ENCODE results near the gene ANKFY1. TPM values are rescaled to one million over a fixed set of nuclear protein-coding genes. Genes with fewer than 3 reads are reported as not detected.
"Not testable (repeated sequence)": the region's sequence is repeated elsewhere in the genome, so short reads cannot be mapped to it uniquely, and the experiment has no call there.

ANKFY1 gene
- total RNA-seq, 1 donor from 2014 or later = 26.6 TPM

DNA sequence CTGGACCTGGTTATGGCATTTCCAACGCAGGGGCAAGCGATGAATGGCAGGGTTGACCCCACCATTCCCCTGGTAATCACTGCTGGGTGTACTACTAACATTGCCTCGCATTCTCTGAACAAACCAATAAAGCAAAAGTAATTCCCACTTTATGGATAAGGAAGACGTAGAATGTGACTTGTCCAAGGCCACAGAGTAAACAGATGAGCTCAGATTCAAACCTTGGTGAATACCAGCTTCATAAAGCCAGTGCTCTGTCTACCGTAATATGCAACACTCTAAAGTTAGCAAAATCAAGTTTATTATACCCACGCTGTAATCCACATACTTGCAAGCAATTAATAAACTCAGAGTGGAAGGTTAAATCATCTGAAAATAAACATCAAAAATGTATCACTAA, 59.6 kb downstream of the ANKFY1 start:
- H3K36me3 ChIP-seq (ENCODE audit: control insufficient read depth in 3 of 3, insufficient read depth in 3 of 3, low read length in 3 of 3) = peaks cover 12 to 31% (median 30%) of the 10 kb centered on the region in 3 donors
- no peaks in the 10 kb centered on the region for H3K27me3 ChIP-seq (ENCODE audit: control insufficient read depth in 3 of 3, insufficient read depth in 3 of 3, low read length in 3 of 3)
- no peak overlapping the region for H3K9ac ChIP-seq (ENCODE audit: low read depth in 1 of 3, low read length in 3 of 3)
- H3K4me1 ChIP-seq (ENCODE audit: control insufficient read depth in 3 of 3, insufficient read depth in 3 of 3, low read length in 3 of 3) = peaks cover 7 to 19% (median 12%) of the 10 kb centered on the region in 3 donors
- no peak overlapping the region for H3K4me3 ChIP-seq (ENCODE audit: low read length in 3 of 3)
- peak overlapping the region; percentile 75 for H3K27ac ChIP-seq (ENCODE audit: low read depth, low read length)
- H3K9me3 ChIP-seq (ENCODE audit: control insufficient read depth in 3 of 3, low read length in 3 of 3) = no peaks in the 10 kb centered on the region

GRCh38 chr17:4201226-4201625, 62.6 kb downstream of the ANKFY1 start:
- H3K27ac ChIP-seq (ENCODE audit: low read depth, low read length) = no peak overlapping the region
- H3K4me1 ChIP-seq (ENCODE audit: control insufficient read depth in 3 of 3, insufficient read depth in 3 of 3, low read length in 3 of 3) = peaks cover 7 to 14% (median 12%) of the 10 kb centered on the region in 3 donors
- H3K36me3 ChIP-seq (ENCODE audit: control insufficient read depth in 3 of 3, insufficient read depth in 3 of 3, low read length in 3 of 3) = peaks cover 14 to 19% (median 17%) of the 10 kb centered on the region in 3 donors
- H3K9ac ChIP-seq (ENCODE audit: low read depth in 1 of 3, low read length in 3 of 3) = no peak overlapping the region
- H3K27me3 ChIP-seq (ENCODE audit: control insufficient read depth in 3 of 3, insufficient read depth in 3 of 3, low read length in 3 of 3) = no peaks in the 10 kb centered on the region
- H3K4me3 ChIP-seq (ENCODE audit: low read length in 3 of 3) = no peak overlapping the region
- H3K9me3 ChIP-seq (ENCODE audit: control insufficient read depth in 3 of 3, low read length in 3 of 3) = no peaks in the 10 kb centered on the region

DNA sequence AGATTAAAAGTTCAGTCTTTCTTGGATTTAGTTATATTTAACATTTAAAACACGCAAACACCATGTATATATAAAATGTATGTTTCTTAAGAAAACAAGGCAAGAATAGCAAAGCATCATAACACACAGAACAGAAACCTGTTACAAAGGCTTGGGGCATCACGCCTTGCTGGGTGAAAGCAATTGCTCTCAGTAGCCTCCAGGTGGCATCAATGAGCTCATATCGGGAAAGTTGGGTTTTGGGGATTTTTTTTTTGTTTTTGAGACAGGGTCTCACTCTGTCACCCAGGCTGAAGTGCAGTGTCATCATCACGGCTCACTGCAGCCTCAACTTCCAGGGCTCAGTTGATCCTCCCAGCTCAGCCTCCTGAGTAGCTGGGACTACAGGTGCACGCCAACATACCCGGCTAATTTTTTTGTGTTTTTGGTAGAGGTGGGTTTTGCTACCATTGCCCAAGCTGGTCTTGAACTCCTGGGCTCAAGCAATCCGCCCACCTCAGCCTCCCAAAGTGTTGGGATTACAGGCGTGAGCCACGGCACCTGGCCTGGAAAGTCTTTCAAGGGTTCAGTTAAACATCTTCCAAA, 63.9 kb downstream of the ANKFY1 start:
- H3K27ac ChIP-seq (ENCODE audit: low read depth, low read length) = no peak overlapping the region
- peaks cover 7 to 11% (median 11%) of the 10 kb centered on the region in 3 donors for H3K4me1 ChIP-seq (ENCODE audit: control insufficient read depth in 3 of 3, insufficient read depth in 3 of 3, low read length in 3 of 3)
- H3K4me3 ChIP-seq (ENCODE audit: low read length in 3 of 3) = no peak overlapping the region
- no peaks in the 10 kb centered on the region for H3K27me3 ChIP-seq (ENCODE audit: control insufficient read depth in 3 of 3, insufficient read depth in 3 of 3, low read length in 3 of 3)
- no peaks in the 10 kb centered on the region for H3K9me3 ChIP-seq (ENCODE audit: control insufficient read depth in 3 of 3, low read length in 3 of 3)
- H3K36me3 ChIP-seq (ENCODE audit: control insufficient read depth in 3 of 3, insufficient read depth in 3 of 3, low read length in 3 of 3) = peaks cover 14 to 18% (median 16%) of the 10 kb centered on the region in 3 donors
- H3K9ac ChIP-seq (ENCODE audit: low read depth in 1 of 3, low read length in 3 of 3) = no peak overlapping the region

DNA sequence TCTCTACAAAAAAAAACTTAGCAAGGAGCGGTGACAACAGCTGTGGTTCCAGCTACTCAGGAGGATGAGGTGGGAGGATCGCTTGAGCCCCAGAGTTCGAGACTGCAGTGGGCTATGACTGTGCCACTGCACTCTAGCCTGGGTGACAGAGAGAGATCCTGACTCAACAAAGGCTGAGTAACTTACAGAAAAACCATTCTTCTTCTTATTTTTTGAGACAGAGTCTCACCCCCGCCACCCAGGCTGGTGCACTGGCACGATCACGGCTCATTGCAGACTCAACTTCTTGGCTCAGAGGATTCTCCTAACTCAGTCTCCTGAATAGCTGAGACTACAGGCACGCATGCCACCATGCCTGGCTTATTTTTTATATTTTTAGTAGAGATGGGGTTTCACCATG, 64.8 kb downstream of the ANKFY1 start:
- no peak overlapping the region for H3K4me3 ChIP-seq (ENCODE audit: low read length in 3 of 3)
- H3K36me3 ChIP-seq (ENCODE audit: control insufficient read depth in 3 of 3, insufficient read depth in 3 of 3, low read length in 3 of 3) = peaks cover 17 to 24% (median 22%) of the 10 kb centered on the region in 3 donors
- no peaks in the 10 kb centered on the region for H3K9me3 ChIP-seq (ENCODE audit: control insufficient read depth in 3 of 3, low read length in 3 of 3)
- H3K27me3 ChIP-seq (ENCODE audit: control insufficient read depth in 3 of 3, insufficient read depth in 3 of 3, low read length in 3 of 3) = no peaks in the 10 kb centered on the region
- H3K9ac ChIP-seq (ENCODE audit: low read depth in 1 of 3, low read length in 3 of 3) = no peak overlapping the region
- H3K4me1 ChIP-seq (ENCODE audit: control insufficient read depth in 3 of 3, insufficient read depth in 3 of 3, low read length in 3 of 3) = peaks cover 3 to 6% (median 5%) of the 10 kb centered on the region in 3 donors
- H3K27ac ChIP-seq (ENCODE audit: low read depth, low read length) = no peak overlapping the region

DNA sequence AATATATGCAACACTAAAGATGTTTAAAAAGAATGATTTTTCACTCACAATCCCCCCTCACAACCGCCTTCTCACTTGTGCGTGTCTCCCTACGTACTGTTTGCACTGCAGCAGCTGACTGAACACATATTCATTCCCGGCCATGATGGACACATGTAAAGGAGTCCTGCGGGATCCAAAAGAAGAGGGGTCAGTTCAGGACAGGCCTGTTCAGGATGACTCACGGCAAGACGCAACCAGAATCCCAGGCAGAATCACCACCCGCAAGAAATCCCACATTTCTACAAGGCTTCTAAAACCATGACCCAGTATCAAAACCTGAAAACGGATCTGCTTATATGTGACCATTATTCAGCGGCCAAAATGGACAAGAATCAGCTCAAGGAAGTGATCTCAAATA, 68.5 kb downstream of the ANKFY1 start:
- no peaks in the 10 kb centered on the region for H3K9me3 ChIP-seq (ENCODE audit: control insufficient read depth in 3 of 3, low read length in 3 of 3)
- peaks cover 19 to 28% (median 20%) of the 10 kb centered on the region in 3 donors for H3K36me3 ChIP-seq (ENCODE audit: control insufficient read depth in 3 of 3, insufficient read depth in 3 of 3, low read length in 3 of 3)
- peaks cover 0 to 3% (median 2%) of the 10 kb centered on the region in 3 donors for H3K4me1 ChIP-seq (ENCODE audit: control insufficient read depth in 3 of 3, insufficient read depth in 3 of 3, low read length in 3 of 3)
- H3K27ac ChIP-seq (ENCODE audit: low read depth, low read length) = no peak overlapping the region
- H3K9ac ChIP-seq (ENCODE audit: low read depth in 1 of 3, low read length in 3 of 3) = no peak overlapping the region
- no peaks in the 10 kb centered on the region for H3K27me3 ChIP-seq (ENCODE audit: control insufficient read depth in 3 of 3, insufficient read depth in 3 of 3, low read length in 3 of 3)
- H3K4me3 ChIP-seq (ENCODE audit: low read length in 3 of 3) = no peak overlapping the region

- Histone ChIP-seq H3K36me3 (ENCODE audit: control insufficient read depth in 3 of 3, insufficient read depth in 3 of 3, low read length in 3 of 3) (peaks cover 20 to 31% (median 21%) of the 10 kb centered on the region in 3 donors), H3K4me3 (ENCODE audit: low read length in 3 of 3) (no peak overlapping the region), H3K27ac (ENCODE audit: low read depth, low read length) (no peak overlapping the region), H3K4me1 (ENCODE audit: control insufficient read depth in 3 of 3, insufficient read depth in 3 of 3, low read length in 3 of 3) (peaks cover 0 to 3% (median 2%) of the 10 kb centered on the region in 3 donors), H3K27me3 (ENCODE audit: control insufficient read depth in 3 of 3, insufficient read depth in 3 of 3, low read length in 3 of 3) (no peaks in the 10 kb centered on the region), H3K9me3 (ENCODE audit: control insufficient read depth in 3 of 3, low read length in 3 of 3) (no peaks in the 10 kb centered on the region), H3K9ac (ENCODE audit: low read depth in 1 of 3, low read length in 3 of 3) (no peak overlapping the region)
Observed at GRCh38 chr17:4194796-4195195, 69.0 kb downstream of the ANKFY1 start.

- H3K9me3 ChIP-seq (ENCODE audit: control insufficient read depth in 3 of 3, low read length in 3 of 3); H3K27ac ChIP-seq (ENCODE audit: low read depth, low read length); H3K4me3 ChIP-seq (ENCODE audit: low read length in 3 of 3); H3K9ac ChIP-seq (ENCODE audit: low read depth in 1 of 3, low read length in 3 of 3); H3K4me1 ChIP-seq (ENCODE audit: control insufficient read depth in 3 of 3, insufficient read depth in 3 of 3, low read length in 3 of 3); H3K27me3 ChIP-seq (ENCODE audit: control insufficient read depth in 3 of 3, insufficient read depth in 3 of 3, low read length in 3 of 3): not testable (repeated sequence)
- H3K36me3 ChIP-seq (ENCODE audit: control insufficient read depth in 3 of 3, insufficient read depth in 3 of 3, low read length in 3 of 3) = peaks cover 32 to 50% (median 37%) of the 10 kb centered on the region in 3 donors
Observed at GRCh38 chr17:4190791-4191190, 73.0 kb downstream of the ANKFY1 start.

DNA sequence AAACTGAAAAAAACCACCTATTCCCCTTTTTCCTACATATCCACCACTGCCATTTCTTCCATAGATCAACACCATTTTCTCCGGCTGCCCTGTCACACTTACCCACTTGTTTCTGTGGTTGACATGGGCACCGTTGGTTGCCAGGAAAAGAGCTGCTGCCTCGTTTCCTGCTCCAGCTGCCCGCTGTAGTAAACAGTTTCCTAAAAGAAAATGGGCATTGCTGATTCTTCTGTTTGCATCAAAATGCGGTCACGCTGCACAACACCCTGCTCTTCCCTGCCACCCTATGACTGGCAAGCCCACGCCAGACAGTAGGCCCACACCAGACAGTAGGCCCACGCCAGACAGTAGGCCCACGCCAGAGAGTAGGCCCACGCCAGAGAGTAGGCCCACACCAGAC, 74.5 kb downstream of the ANKFY1 start:
- no peak overlapping the region for H3K4me3 ChIP-seq (ENCODE audit: low read length in 3 of 3)
- H3K9ac ChIP-seq (ENCODE audit: low read depth in 1 of 3, low read length in 3 of 3) = no peak overlapping the region
- H3K36me3 ChIP-seq (ENCODE audit: control insufficient read depth in 3 of 3, insufficient read depth in 3 of 3, low read length in 3 of 3) = peaks cover 34 to 50% (median 34%) of the 10 kb centered on the region in 3 donors
- H3K27me3 ChIP-seq (ENCODE audit: control insufficient read depth in 3 of 3, insufficient read depth in 3 of 3, low read length in 3 of 3) = no peaks in the 10 kb centered on the region
- no peaks in the 10 kb centered on the region for H3K9me3 ChIP-seq (ENCODE audit: control insufficient read depth in 3 of 3, low read length in 3 of 3)
- no peak overlapping the region for H3K27ac ChIP-seq (ENCODE audit: low read depth, low read length)
- H3K4me1 ChIP-seq (ENCODE audit: control insufficient read depth in 3 of 3, insufficient read depth in 3 of 3, low read length in 3 of 3) = peaks cover 0 to 4% (median 0%) of the 10 kb centered on the region in 3 donors

DNA sequence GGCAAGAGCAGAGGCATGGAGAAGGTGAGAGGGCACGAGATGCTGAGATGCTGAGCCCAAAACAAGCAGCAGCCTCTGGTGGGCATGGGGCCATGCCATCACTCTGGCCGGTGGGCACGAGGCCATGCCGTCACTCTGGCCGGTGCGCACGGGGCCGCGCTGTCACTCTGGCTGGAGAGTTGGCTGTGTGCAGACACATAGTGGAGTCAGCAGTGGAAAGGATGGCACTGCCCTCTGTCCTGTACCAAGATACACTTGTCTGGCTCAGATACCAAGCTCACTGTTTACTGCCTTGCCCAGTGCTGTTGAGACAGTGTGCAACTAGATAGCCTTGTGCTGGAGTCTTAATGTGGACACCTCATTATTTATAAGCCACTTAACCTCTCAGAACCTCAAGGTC, 75.7 kb downstream of the ANKFY1 start:
- peaks cover 44 to 58% (median 46%) of the 10 kb centered on the region in 3 donors for H3K36me3 ChIP-seq (ENCODE audit: control insufficient read depth in 3 of 3, insufficient read depth in 3 of 3, low read length in 3 of 3)
- no peak overlapping the region for H3K9ac ChIP-seq (ENCODE audit: low read depth in 1 of 3, low read length in 3 of 3)
- no peak overlapping the region for H3K27ac ChIP-seq (ENCODE audit: low read depth, low read length)
- H3K27me3 ChIP-seq (ENCODE audit: control insufficient read depth in 3 of 3, insufficient read depth in 3 of 3, low read length in 3 of 3) = no peaks in the 10 kb centered on the region
- no peaks in the 10 kb centered on the region for H3K9me3 ChIP-seq (ENCODE audit: control insufficient read depth in 3 of 3, low read length in 3 of 3)
- peaks cover 0 to 4% (median 0%) of the 10 kb centered on the region in 3 donors for H3K4me1 ChIP-seq (ENCODE audit: control insufficient read depth in 3 of 3, insufficient read depth in 3 of 3, low read length in 3 of 3)
- no peak overlapping the region for H3K4me3 ChIP-seq (ENCODE audit: low read length in 3 of 3)

GRCh38 chr17:4187076-4187475, 76.7 kb downstream of the ANKFY1 start:
- Histone ChIP-seq H3K9ac (ENCODE audit: low read depth in 1 of 3, low read length in 3 of 3) (no peak overlapping the region), H3K4me3 (ENCODE audit: low read length in 3 of 3) (no peak overlapping the region), H3K36me3 (ENCODE audit: control insufficient read depth in 3 of 3, insufficient read depth in 3 of 3, low read length in 3 of 3) (peaks cover 45 to 65% (median 53%) of the 10 kb centered on the region in 3 donors), H3K4me1 (ENCODE audit: control insufficient read depth in 3 of 3, insufficient read depth in 3 of 3, low read length in 3 of 3) (peaks cover 0 to 4% (median 0%) of the 10 kb centered on the region in 3 donors), H3K27ac (ENCODE audit: low read depth, low read length) (no peak overlapping the region), H3K9me3 (ENCODE audit: control insufficient read depth in 3 of 3, low read length in 3 of 3) (no peaks in the 10 kb centered on the region), H3K27me3 (ENCODE audit: control insufficient read depth in 3 of 3, insufficient read depth in 3 of 3, low read length in 3 of 3) (no peaks in the 10 kb centered on the region)
